Neuronal stem cell (in vitro differentiated cells): ENCODE results near the gene PIP5KL1.
A peak's percentile ranks its signal among the peaks of the same experiment; 100 is the strongest.

Source experiments
- DNase-seq: peaks from one replicate; pipeline ENCODE4 v3.0.0-alpha.2; 2013; ENCODE audit warnings: low spot score
- H2AFZ ChIP-seq: one replicate; pipeline ENCODE4 v1.6.1; 2013; ENCODE audit warnings: mild to moderate bottlenecking, low read length, inconsistent platforms
- H2AK5ac ChIP-seq: 2 replicates; pipeline ENCODE4 v1.6.1; 2013; ENCODE audit warnings: low read depth, mild to moderate bottlenecking, inconsistent platforms, low read length, moderate library complexity, mixed read lengths
- H2BK120ac ChIP-seq: 2 replicates; pipeline ENCODE4 v1.6.1; 2013; ENCODE audit warnings: low read depth, mild to moderate bottlenecking, inconsistent platforms, low read length, moderate library complexity, mixed read lengths
- H2BK12ac ChIP-seq: one replicate; pipeline ENCODE4 v1.6.1; 2013; ENCODE audit warnings: low read length, inconsistent platforms
- H2BK15ac ChIP-seq: 2 replicates; pipeline ENCODE4 v1.6.1; 2013; ENCODE audit warnings: mild to moderate bottlenecking, low read length, inconsistent platforms, mixed read lengths
- H2BK5ac ChIP-seq: one replicate; pipeline ENCODE4 v1.6.1; 2013; ENCODE audit warnings: inconsistent platforms, mild to moderate bottlenecking, low read length, moderate library complexity
- H3K14ac ChIP-seq: one replicate; pipeline ENCODE4 v1.6.1; 2013; ENCODE audit warnings: low read length, inconsistent platforms
- H3K18ac ChIP-seq: 2 replicates; pipeline ENCODE4 v1.6.1; 2013; ENCODE audit warnings: low read length, inconsistent platforms
- H3K23ac ChIP-seq: 2 replicates; pipeline ENCODE4 v1.6.1; 2013; ENCODE audit warnings: low read depth, mild to moderate bottlenecking, mixed read lengths, low read length, inconsistent platforms; ENCODE audit not compliant: poor library complexity
- H3K27ac ChIP-seq: replicated peaks from 3 replicates; pipeline ENCODE4 v1.5.1; 2013; ENCODE audit warnings: low read length, inconsistent platforms
- H3K27me3 ChIP-seq, 3 experiments: 2 replicates each; pipeline ENCODE4 v1.6.1; 2013; ENCODE audit warnings: low read length in 3 of 3, mild to moderate bottlenecking in 2 of 3, inconsistent platforms in 1 of 3, low read depth in 1 of 3, mixed read lengths in 1 of 3, moderate library complexity in 1 of 3; ENCODE audit not compliant: control insufficient read depth in 3 of 3, insufficient read depth in 3 of 3
- H3K36me3 ChIP-seq, 2 donors: replicated peaks in 1 of 2; 2 replicates each; pipeline ENCODE4 v1.6.1; 2013; ENCODE audit warnings: low read length in 2 of 2; ENCODE audit not compliant: control insufficient read depth in 2 of 2, insufficient read depth in 2 of 2
- H3K4ac ChIP-seq: 2 replicates; pipeline ENCODE4 v1.6.1; 2013; ENCODE audit warnings: inconsistent platforms, mild to moderate bottlenecking, low read length, moderate library complexity
- H3K4me1 ChIP-seq, 2 donors: 1 replicate in 1 of 2; 2 replicates in 1 of 2; pipeline ENCODE4 v1.6.1; 2013; ENCODE audit warnings: low read length in 2 of 2, low read depth in 1 of 2; ENCODE audit not compliant: control insufficient read depth in 2 of 2, insufficient read depth in 1 of 2
- H3K4me2 ChIP-seq: one replicate; pipeline ENCODE4 v1.6.1; 2013; ENCODE audit warnings: mild to moderate bottlenecking, low read length, inconsistent platforms; ENCODE audit not compliant: insufficient read depth, poor library complexity, severe bottlenecking
- H3K4me3 ChIP-seq, 2 donors: 2 replicates each; pipeline ENCODE4 v1.5.1; 2013; ENCODE audit warnings: low read length in 2 of 2, mild to moderate bottlenecking in 2 of 2, inconsistent platforms in 1 of 2, moderate library complexity in 1 of 2
- H3K79me1 ChIP-seq: one replicate; pipeline ENCODE4 v1.6.1; 2013; ENCODE audit warnings: low read depth, mild to moderate bottlenecking, inconsistent platforms, low read length, moderate library complexity
- H3K9ac ChIP-seq: one replicate; pipeline ENCODE4 v1.6.1; 2013; ENCODE audit warnings: mild to moderate bottlenecking, low read depth, low read length, inconsistent platforms; ENCODE audit not compliant: poor library complexity
- H3K9me3 ChIP-seq, 2 donors: replicated peaks in 1 of 2; 2 replicates each; pipeline versions ENCODE3 to v1.6.1; 2013; ENCODE audit warnings: low read length in 2 of 2, mild to moderate bottlenecking in 2 of 2, inconsistent platforms in 1 of 2, low read depth in 1 of 2, mixed read lengths in 1 of 2, moderate library complexity in 1 of 2; ENCODE audit not compliant: control insufficient read depth in 2 of 2, insufficient read depth in 1 of 2
- H4K8ac ChIP-seq: one replicate; pipeline ENCODE4 v1.6.1; 2013; ENCODE audit warnings: low read depth, mild to moderate bottlenecking, inconsistent platforms, low read length, moderate library complexity
- H4K91ac ChIP-seq: one replicate; pipeline ENCODE4 v1.6.1; 2013; ENCODE audit warnings: low read length, low read depth, mild to moderate bottlenecking, inconsistent platforms; ENCODE audit not compliant: poor library complexity
- WGBS, 2 donors: extraction: QIAGEN DNeasy Blood & Tissue Kit; methylation state at CpG; one replicate each; pipeline ENCODE4 v1.1.7; 2013; ENCODE audit warnings: missing lambda C conversion rate in 2 of 2, mixed read lengths in 1 of 2; ENCODE audit not compliant: insufficient read length in 2 of 2, insufficient replicate concordance in 1 of 2; ENCODE audit errors: extremely low coverage in 2 of 2; 5-methylcytosine and 5-hydroxymethylcytosine counted together

Gene PIP5KL1

GRCh38 chr9:127926906-127927200, 3.7 kb downstream of the PIP5KL1 start:
- H2BK120ac ChIP-seq: peak overlapping the region; percentile 39
- peak overlapping the region; percentile 81 for H2AFZ ChIP-seq
- H3K4me3 ChIP-seq: peak overlapping the region in 1 of 2 donors; percentile 68
- H2AK5ac ChIP-seq: no peak overlapping the region
- no peak overlapping the region for H3K27ac ChIP-seq
- peaks cover 2 to 73% (median 39%) of the 10 kb centered on the region in 3 experiments for H3K27me3 ChIP-seq
- H4K8ac ChIP-seq: no peak overlapping the region
- H2BK5ac ChIP-seq: no peak overlapping the region
- H3K79me1 ChIP-seq: no peaks in the 10 kb centered on the region
- H3K18ac ChIP-seq: peak overlapping the region; percentile 90
- peak overlapping the region; percentile 32 for H3K9ac ChIP-seq
- H2BK12ac ChIP-seq: no peak overlapping the region
- H3K4me1 ChIP-seq: peaks cover 15 to 22% of the 10 kb centered on the region in 2 donors
- H3K4ac ChIP-seq: no peak overlapping the region
- peak overlapping the region; percentile 49 for H2BK15ac ChIP-seq
- H3K23ac ChIP-seq: peak overlapping the region; percentile 71
- no peaks in the 10 kb centered on the region for H3K9me3 ChIP-seq
- no peak for DNase-seq
- H3K4me2 ChIP-seq: peak overlapping the region; percentile 88
- H3K14ac ChIP-seq: no peak overlapping the region
- H3K36me3 ChIP-seq: no peaks in the 10 kb centered on the region
- no peak overlapping the region for H4K91ac ChIP-seq
- WGBS, 2 donors: no CpG with 5 or more reads among the region's 19 CpGs

GRCh38 chr9:127925959-127926905, 4.3 kb downstream of the PIP5KL1 start:
- Histone ChIP-seq H3K4me2 (peak overlapping the region; percentile 88), H3K27ac (no peak overlapping the region), H3K4me1 (peaks cover 10 to 18% of the 10 kb centered on the region in 2 donors), H2BK5ac (no peak overlapping the region), H3K4me3 (peak overlapping the region in 1 of 2 donors; percentile 68), H4K91ac (no peak overlapping the region), H3K14ac (no peak overlapping the region), H3K9me3 (no peaks in the 10 kb centered on the region), H2AFZ (peak overlapping the region; percentile 81), H2AK5ac (no peak overlapping the region), H3K27me3 (peaks cover 2 to 73% (median 42%) of the 10 kb centered on the region in 3 experiments), H2BK15ac (no peak overlapping the region), H3K79me1 (no peaks in the 10 kb centered on the region), H3K18ac (no peak overlapping the region), H3K23ac (no peak overlapping the region), H2BK12ac (no peak overlapping the region), H2BK120ac (no peak overlapping the region), H4K8ac (no peak overlapping the region), H3K9ac (peak overlapping the region; percentile 32), H3K36me3 (no peaks in the 10 kb centered on the region), H3K4ac (no peak overlapping the region)
- WGBS, 2 donors: no CpG with 5 or more reads among the region's 14 CpGs
- no peak for DNase-seq

DNA sequence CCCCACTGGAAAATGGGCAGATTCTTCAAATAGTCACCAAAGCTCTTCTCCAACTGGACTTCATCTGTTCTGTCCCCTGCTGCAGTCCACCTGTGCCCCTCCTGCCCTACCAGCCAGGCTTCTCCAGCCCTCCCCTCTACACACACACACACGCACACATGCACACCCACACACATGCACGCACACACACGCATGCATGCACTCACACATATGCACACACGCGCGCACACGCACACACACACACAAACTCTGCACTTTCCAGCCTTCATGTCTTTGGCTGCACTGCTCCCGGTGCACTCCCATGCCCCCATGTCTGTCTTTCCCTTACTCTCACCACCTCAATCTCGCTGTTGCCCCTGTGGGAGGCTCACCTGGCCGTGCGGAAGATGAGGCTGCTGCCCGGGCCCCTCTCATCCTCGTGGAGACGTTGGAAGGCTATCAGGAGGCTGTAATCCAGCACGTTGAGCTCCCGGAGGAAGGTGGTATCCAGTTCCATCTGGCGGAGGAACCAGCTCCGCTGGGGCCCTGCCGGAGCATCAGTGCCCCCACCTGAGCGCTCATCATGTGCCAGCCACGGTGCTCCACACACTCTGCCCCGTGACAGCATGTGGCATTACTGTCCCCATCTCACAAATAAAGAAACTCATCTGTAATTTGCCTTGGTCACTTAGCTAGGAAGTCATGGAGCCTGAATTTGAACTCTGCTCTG, 5.7 kb downstream of the PIP5KL1 start:
- no peaks in the 10 kb centered on the region for H3K9me3 ChIP-seq
- no CpG with 5 or more reads among the region's 22 CpGs for WGBS, 2 donors
- no peak overlapping the region for H3K14ac ChIP-seq
- H3K18ac ChIP-seq: peak overlapping the region; percentile 38
- peak overlapping the region; percentile 75 for H2BK12ac ChIP-seq
- H3K4me2 ChIP-seq: no peak overlapping the region
- H3K36me3 ChIP-seq: no peaks in the 10 kb centered on the region
- no peak overlapping the region for H4K8ac ChIP-seq
- peak overlapping the region; percentile 20 for H3K4ac ChIP-seq
- H3K27ac ChIP-seq: no peak overlapping the region
- H2AK5ac ChIP-seq: no peak overlapping the region
- H4K91ac ChIP-seq: no peak overlapping the region
- H3K4me1 ChIP-seq: peaks cover 1 to 12% of the 10 kb centered on the region in 2 donors
- H2BK5ac ChIP-seq: no peak overlapping the region
- H2BK120ac ChIP-seq: no peak overlapping the region
- H3K27me3 ChIP-seq: peaks cover 2 to 72% (median 41%) of the 10 kb centered on the region in 3 experiments
- no peak for DNase-seq
- peak overlapping the region; percentile 63 for H3K9ac ChIP-seq
- peak overlapping the region; percentile 22 for H3K23ac ChIP-seq
- H3K4me3 ChIP-seq: peak overlapping the region in 1 of 2 donors; percentile 46
- no peaks in the 10 kb centered on the region for H3K79me1 ChIP-seq
- peak overlapping the region; percentile 21 for H2BK15ac ChIP-seq
- H2AFZ ChIP-seq: no peak overlapping the region

GRCh38 chr9:127923771-127924170, 6.8 kb downstream of the PIP5KL1 start:
- no peaks in the 10 kb centered on the region for H3K9me3 ChIP-seq
- H3K9ac ChIP-seq: no peak overlapping the region
- WGBS, 2 donors: no CpG with 5 or more reads among the region's 8 CpGs
- H3K14ac ChIP-seq: no peak overlapping the region
- no peak overlapping the region for H3K4ac ChIP-seq
- no peak overlapping the region for H4K8ac ChIP-seq
- no peak overlapping the region for H2AFZ ChIP-seq
- H2BK12ac ChIP-seq: no peak overlapping the region
- no peaks in the 10 kb centered on the region for H3K79me1 ChIP-seq
- H3K27me3 ChIP-seq: peaks cover 2 to 65% (median 32%) of the 10 kb centered on the region in 3 experiments
- H2BK120ac ChIP-seq: no peak overlapping the region
- no peaks in the 10 kb centered on the region for H3K36me3 ChIP-seq
- no peak overlapping the region for H2BK5ac ChIP-seq
- H2BK15ac ChIP-seq: no peak overlapping the region
- H4K91ac ChIP-seq: no peak overlapping the region
- no peak overlapping the region for H3K27ac ChIP-seq
- no peak overlapping the region for H3K4me3 ChIP-seq
- no peak overlapping the region for H3K18ac ChIP-seq
- H3K4me1 ChIP-seq: peaks cover 0 to 12% of the 10 kb centered on the region in 2 donors
- H3K4me2 ChIP-seq: no peak overlapping the region
- DNase-seq: no peak
- no peak overlapping the region for H3K23ac ChIP-seq
- H2AK5ac ChIP-seq: no peak overlapping the region
